ENCODE data around the gene SOX18.

GRCh38 chr20:64031822-64032314 lies 17.6 kb downstream of the SOX18 start:
- no peak for TF ChIP-seq CTCF (IDR thresholded peaks at IDR 0.05)
- TF ChIP-seq POLR2A (IDR thresholded peaks at IDR 0.05): no peak
